ENCODE measurements around the gene TIAM2. TPM values are rescaled to one million over a fixed set of nuclear protein-coding genes. Genes with fewer than 3 reads are reported as not detected.

Gene TIAM2
- total and polyA plus RNA-seq, 7 donors = 3.4 to 20.3 (median 10.0) TPM

- no peak for ATAC-seq
- no peaks in the 10 kb centered on the region for H3K36me3 ChIP-seq (ENCODE audit: insufficient read depth in 1 of 2, low read depth in 1 of 2)
- intact Hi-C loops (cut with DNase I) = no loop called here
- H3K4me3 ChIP-seq = no peak overlapping the region
- TF ChIP-seq, protein P1, sequence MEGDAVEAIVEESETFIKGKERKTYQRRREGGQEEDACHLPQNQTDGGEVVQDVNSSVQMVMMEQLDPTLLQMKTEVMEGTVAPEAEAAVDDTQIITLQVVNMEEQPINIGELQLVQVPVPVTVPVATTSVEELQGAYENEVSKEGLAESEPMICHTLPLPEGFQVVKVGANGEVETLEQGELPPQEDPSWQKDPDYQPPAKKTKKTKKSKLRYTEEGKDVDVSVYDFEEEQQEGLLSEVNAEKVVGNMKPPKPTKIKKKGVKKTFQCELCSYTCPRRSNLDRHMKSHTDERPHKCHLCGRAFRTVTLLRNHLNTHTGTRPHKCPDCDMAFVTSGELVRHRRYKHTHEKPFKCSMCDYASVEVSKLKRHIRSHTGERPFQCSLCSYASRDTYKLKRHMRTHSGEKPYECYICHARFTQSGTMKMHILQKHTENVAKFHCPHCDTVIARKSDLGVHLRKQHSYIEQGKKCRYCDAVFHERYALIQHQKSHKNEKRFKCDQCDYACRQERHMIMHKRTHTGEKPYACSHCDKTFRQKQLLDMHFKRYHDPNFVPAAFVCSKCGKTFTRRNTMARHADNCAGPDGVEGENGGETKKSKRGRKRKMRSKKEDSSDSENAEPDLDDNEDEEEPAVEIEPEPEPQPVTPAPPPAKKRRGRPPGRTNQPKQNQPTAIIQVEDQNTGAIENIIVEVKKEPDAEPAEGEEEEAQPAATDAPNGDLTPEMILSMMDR (IDR thresholded peaks at IDR 0.05) = no peak
- no peaks in the 10 kb centered on the region for H3K9me3 ChIP-seq
- no peak for DNase-seq
- no peaks in the 10 kb centered on the region for H3K27me3 ChIP-seq (ENCODE audit: insufficient read depth in 3 of 3, low read length in 2 of 3)
- H3K4me1 ChIP-seq = no peaks in the 10 kb centered on the region
- no peak overlapping the region for H3K27ac ChIP-seq
- 88 to 92% (median 92%) methylated on average over 4 of the region's 4 CpGs for WGBS, 3 donors
Observed at GRCh38 chr6:155222506-155222905, 227.4 kb downstream of the TIAM2 start.

DNA sequence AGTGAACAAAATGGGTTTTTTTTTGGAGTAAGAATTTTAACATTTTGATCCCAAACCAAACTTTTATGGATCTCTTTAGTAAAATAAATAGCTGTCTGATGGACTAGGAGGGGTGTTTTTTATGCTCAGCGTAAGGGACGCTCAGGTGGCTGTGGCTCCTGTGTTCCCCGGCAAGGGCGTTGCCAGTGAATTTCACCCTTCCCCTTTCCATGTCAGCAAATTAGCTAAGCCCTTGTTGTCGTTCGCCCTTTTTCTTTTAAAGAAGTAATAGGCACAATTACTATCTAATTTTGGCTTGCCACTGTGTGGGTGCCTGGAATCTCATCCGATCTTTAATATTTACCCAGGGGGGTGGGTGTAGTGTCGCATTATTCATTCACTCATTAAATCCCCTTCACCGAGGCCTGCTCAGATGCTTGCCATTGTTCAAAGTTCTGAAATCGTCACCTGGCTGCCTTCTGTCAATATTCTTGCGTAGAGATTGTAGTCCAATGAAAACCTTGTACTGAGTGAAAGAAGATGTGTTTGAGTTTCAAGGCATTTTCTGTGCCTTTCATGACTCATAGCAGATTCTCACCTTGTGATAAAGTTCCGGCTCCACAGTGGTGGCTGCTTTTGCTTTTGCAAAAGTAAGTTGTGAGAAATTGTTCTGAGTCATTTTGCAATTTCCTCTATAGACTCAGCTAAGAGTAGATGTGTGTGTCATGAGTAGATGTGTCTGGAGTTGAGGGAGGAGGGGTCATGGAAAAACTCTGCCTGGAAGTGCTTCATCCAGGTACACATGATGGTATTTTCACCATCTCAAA, 228.7 kb downstream of the TIAM2 start:
- Histone ChIP-seq H3K4me1 (no peaks in the 10 kb centered on the region), H3K27me3 (ENCODE audit: insufficient read depth in 3 of 3, low read length in 2 of 3) (no peaks in the 10 kb centered on the region), H3K4me3 (no peak overlapping the region), H3K36me3 (ENCODE audit: insufficient read depth in 1 of 2, low read depth in 1 of 2) (no peaks in the 10 kb centered on the region), H3K27ac (no peak overlapping the region), H3K9me3 (no peaks in the 10 kb centered on the region)
- TF ChIP-seq, protein P1 (IDR thresholded peaks at IDR 0.05) = no peak
- 81 to 83% (median 82%) methylated on average over 12 of the region's 12 CpGs for WGBS, 3 donors
- DNase-seq (no peak), ATAC-seq (no peak)
- intact Hi-C loops (cut with DNase I) = loop anchor here in 1 of 2 donors (1.0 kb wide), 1 partner anchor 8 kb away; no protein-coding TSS in a partner anchor

- Histone ChIP-seq H3K36me3 (ENCODE audit: insufficient read depth in 1 of 2, low read depth in 1 of 2) (no peaks in the 10 kb centered on the region), H3K9me3 (no peaks in the 10 kb centered on the region), H3K27me3 (ENCODE audit: insufficient read depth in 3 of 3, low read length in 2 of 3) (no peaks in the 10 kb centered on the region), H3K4me1 (no peaks in the 10 kb centered on the region), H3K27ac (no peak overlapping the region), H3K4me3 (no peak overlapping the region)
- ATAC-seq (no peak), DNase-seq (no peak)
- 91 to 94% (median 91%) methylated on average over 7 of the region's 7 CpGs for WGBS, 3 donors
- intact Hi-C loops (cut with DNase I) = no loop called here
- TF ChIP-seq, protein P1 (IDR thresholded peaks at IDR 0.05) = no peak
Observed at GRCh38 chr6:155224618-155225017, 229.5 kb downstream of the TIAM2 start.

- DNase-seq (no peak), ATAC-seq (no peak)
- 90 to 96% (median 91%) methylated on average over 4 of the region's 4 CpGs for WGBS, 3 donors
- TF ChIP-seq, protein P1 (IDR thresholded peaks at IDR 0.05) = no peak
- intact Hi-C loops (cut with DNase I) = no loop called here
- H3K4me3 ChIP-seq = no peak overlapping the region
- H3K9me3 ChIP-seq = no peaks in the 10 kb centered on the region
- H3K4me1 ChIP-seq = no peaks in the 10 kb centered on the region
- no peak overlapping the region for H3K27ac ChIP-seq
- no peaks in the 10 kb centered on the region for H3K27me3 ChIP-seq (ENCODE audit: insufficient read depth in 3 of 3, low read length in 2 of 3)
- H3K36me3 ChIP-seq (ENCODE audit: insufficient read depth in 1 of 2, low read depth in 1 of 2) = no peaks in the 10 kb centered on the region
Observed at GRCh38 chr6:155227046-155227445, 231.9 kb downstream of the TIAM2 start.
